HG02943 (cell line): Measurements from ENCODE around the gene KAT6B.
"Not testable (repeated sequence)": the region's sequence is repeated elsewhere in the genome, so short reads cannot be mapped to it uniquely, and the experiment has no call there.

Experiments
- ATAC-seq: cut with Tn5 transposase; IDR thresholded peaks from one replicate; pipeline ENCODE4 v1.9.1; 2021; ENCODE audit warnings: mild to moderate bottlenecking, low read depth, moderate library complexity; ENCODE audit not compliant: unreplicated experiment

The KAT6B gene

GRCh38 chr10:74855439-74855838, 29.0 kb downstream of the KAT6B start:
- no peak for ATAC-seq

- no peak for ATAC-seq
Observed at GRCh38 chr10:74856940-74857339, 30.5 kb downstream of the KAT6B start.

GRCh38 chr10:74857586-74857985, 31.2 kb downstream of the KAT6B start:
- ATAC-seq: no peak

GRCh38 chr10:74859546-74859945, 33.1 kb downstream of the KAT6B start:
- no peak for ATAC-seq

GRCh38 chr10:74862625-74863024, 36.2 kb downstream of the KAT6B start:
- ATAC-seq: no peak

- ATAC-seq: no peak
Observed at GRCh38 chr10:74863551-74863950, 37.2 kb downstream of the KAT6B start.

GRCh38 chr10:74867351-74867750, 41.0 kb downstream of the KAT6B start:
- no peak for ATAC-seq

GRCh38 chr10:74868392-74868977, 42.1 kb downstream of the KAT6B start:
- ATAC-seq: no peak

GRCh38 chr10:74869635-74870034, 43.2 kb downstream of the KAT6B start:
- ATAC-seq: no peak

- ATAC-seq: no peak
Observed at GRCh38 chr10:74870191-74870590, 43.8 kb downstream of the KAT6B start.

GRCh38 chr10:74871595-74872382, 45.4 kb downstream of the KAT6B start:
- ATAC-seq: peak; percentile 80

GRCh38 chr10:74873803-74874454, 47.5 kb downstream of the KAT6B start:
- no peak for ATAC-seq

- no peak for ATAC-seq
Observed at GRCh38 chr10:74874649-74875048, 48.2 kb downstream of the KAT6B start.

GRCh38 chr10:74875068-74875467, 48.7 kb downstream of the KAT6B start:
- ATAC-seq: no peak

GRCh38 chr10:74875966-74876365, 49.6 kb downstream of the KAT6B start:
- no peak for ATAC-seq

GRCh38 chr10:74877054-74877453, 50.7 kb downstream of the KAT6B start:
- not testable (repeated sequence) for ATAC-seq

- no peak for ATAC-seq
Observed at GRCh38 chr10:74877898-74878297, 51.5 kb downstream of the KAT6B start.

- no peak for ATAC-seq
Observed at GRCh38 chr10:74880041-74880440, 53.6 kb downstream of the KAT6B start.

GRCh38 chr10:74881253-74881884, 55.0 kb downstream of the KAT6B start:
- no peak for ATAC-seq

GRCh38 chr10:74882427-74882826, 56.0 kb downstream of the KAT6B start:
- ATAC-seq: no peak

- no peak for ATAC-seq
Observed at GRCh38 chr10:74882831-74883230, 56.4 kb downstream of the KAT6B start.
